Mesendoderm (in vitro differentiated cells): ENCODE results near the gene POLR1D.

Experiments used
- DNase-seq: peaks from one replicate; pipeline ENCODE4 v3.0.0; 2013
- H2AK5ac ChIP-seq: 2 replicates; pipeline ENCODE4 v1.6.1; 2013; ENCODE audit warnings: low read length, inconsistent platforms
- H2BK120ac ChIP-seq: 2 replicates; pipeline ENCODE4 v1.6.1; 2013; ENCODE audit warnings: low read depth, mild to moderate bottlenecking, low read length, moderate library complexity, mixed read lengths
- H2BK15ac ChIP-seq: replicated peaks from 2 replicates; pipeline ENCODE4 v1.6.1; 2013; ENCODE audit warnings: low read depth, mild to moderate bottlenecking, moderate library complexity
- H2BK5ac ChIP-seq: 2 replicates; pipeline ENCODE4 v1.6.1; 2013; ENCODE audit warnings: low read length, inconsistent platforms
- H3K18ac ChIP-seq: 2 replicates; pipeline ENCODE4 v1.6.1; 2013; ENCODE audit warnings: mild to moderate bottlenecking, low read length, mixed read lengths
- H3K23ac ChIP-seq: one replicate; pipeline ENCODE4 v1.6.1; 2013; ENCODE audit warnings: low read length
- H3K27ac ChIP-seq: 2 replicates; pipeline ENCODE4 v1.5.1; 2013; ENCODE audit warnings: low read depth, mild to moderate bottlenecking, inconsistent platforms, low read length, moderate library complexity
- H3K27me3 ChIP-seq: 2 replicates; pipeline ENCODE4 v1.6.1; 2013; ENCODE audit warnings: low read length, control low read depth, mild to moderate bottlenecking, inconsistent platforms; ENCODE audit not compliant: insufficient read depth, poor library complexity
- H3K36me3 ChIP-seq: 2 replicates; pipeline ENCODE4 v1.6.1; 2013; ENCODE audit warnings: low read length, inconsistent platforms; ENCODE audit not compliant: control insufficient read depth, insufficient read depth
- H3K4ac ChIP-seq: one replicate; pipeline ENCODE4 v1.6.1; 2013; ENCODE audit warnings: low read depth, mild to moderate bottlenecking, low read length, moderate library complexity
- H3K4me1 ChIP-seq: 2 replicates; pipeline ENCODE4 v1.6.1; 2013; ENCODE audit warnings: low read depth, low read length, inconsistent platforms; ENCODE audit not compliant: control insufficient read depth
- H3K4me2 ChIP-seq: 2 replicates; pipeline ENCODE4 v1.6.1; 2013; ENCODE audit warnings: low read length
- H3K4me3 ChIP-seq: 2 replicates; pipeline ENCODE4 v1.5.1; 2013; ENCODE audit warnings: mild to moderate bottlenecking, low read length
- H3K56ac ChIP-seq: one replicate; pipeline ENCODE4 v1.6.1; 2013; ENCODE audit warnings: low read length
- H3K79me1 ChIP-seq: 2 replicates; pipeline ENCODE4 v1.6.1; 2013; ENCODE audit warnings: low read length, inconsistent platforms
- H3K79me2 ChIP-seq: 2 replicates; pipeline ENCODE4 v1.6.1; 2013; ENCODE audit warnings: mild to moderate bottlenecking, low read length; ENCODE audit not compliant: control insufficient read depth, insufficient read depth
- H3K9ac ChIP-seq: 2 replicates; pipeline ENCODE4 v1.6.1; 2013; ENCODE audit warnings: low read length, inconsistent platforms
- H4K5ac ChIP-seq: one replicate; pipeline ENCODE4 v1.6.1; 2013; ENCODE audit warnings: low read length
- H4K8ac ChIP-seq: one replicate; pipeline ENCODE4 v1.6.1; 2013; ENCODE audit warnings: low read depth, mild to moderate bottlenecking, control low read depth, low read length, moderate library complexity
- WGBS: extraction: QIAGEN DNeasy Blood & Tissue Kit; methylation state at CpG from one replicate; pipeline ENCODE4 v1.1.7; 2013; ENCODE audit warnings: low lambda C conversion rate, missing lambda C conversion rate; ENCODE audit not compliant: insufficient coverage; ENCODE audit errors: extremely low coverage; 5-methylcytosine and 5-hydroxymethylcytosine counted together

The POLR1D gene

DNA sequence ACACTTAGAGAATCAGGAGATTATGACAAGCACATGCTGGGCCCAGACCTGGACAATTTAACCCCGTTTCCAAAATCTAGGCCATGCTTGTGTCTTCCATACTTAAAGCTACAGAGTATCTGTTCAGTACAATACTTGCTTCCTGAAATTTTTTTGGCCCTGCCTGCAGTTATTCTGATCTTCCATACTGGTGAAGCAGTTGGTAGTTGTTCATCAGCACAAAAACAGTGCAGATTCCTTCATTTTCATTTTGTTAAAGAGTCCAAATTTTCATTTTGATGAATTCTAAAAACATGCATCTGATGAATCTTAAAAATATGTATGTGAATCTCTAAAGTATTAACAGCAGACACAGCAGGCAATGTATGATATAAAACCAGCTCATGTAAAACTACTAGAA lies 49.2 kb downstream of the POLR1D start:
- no peaks in the 10 kb centered on the region for H3K79me2 ChIP-seq
- no peak overlapping the region for H3K4ac ChIP-seq
- no peak overlapping the region for H3K4me2 ChIP-seq
- H2BK120ac ChIP-seq, result no peak overlapping the region
- no peak overlapping the region for H3K56ac ChIP-seq
- H3K27me3 ChIP-seq, result no peaks in the 10 kb centered on the region
- no peak overlapping the region for H3K18ac ChIP-seq
- no peaks in the 10 kb centered on the region for H3K4me1 ChIP-seq
- H2BK5ac ChIP-seq, result no peak overlapping the region
- H2BK15ac ChIP-seq, result no peak overlapping the region
- no peak overlapping the region for H4K8ac ChIP-seq
- no peak overlapping the region for H3K27ac ChIP-seq
- no peaks in the 10 kb centered on the region for H3K79me1 ChIP-seq
- no peak overlapping the region for H3K4me3 ChIP-seq
- no peak overlapping the region for H4K5ac ChIP-seq
- H3K9ac ChIP-seq, result no peak overlapping the region
- H2AK5ac ChIP-seq, result no peak overlapping the region
- H3K23ac ChIP-seq, result no peak overlapping the region
- no peak for DNase-seq
- H3K36me3 ChIP-seq, result no peaks in the 10 kb centered on the region
- WGBS, result no CpG with 5 or more reads among the region's 1 CpG

DNA sequence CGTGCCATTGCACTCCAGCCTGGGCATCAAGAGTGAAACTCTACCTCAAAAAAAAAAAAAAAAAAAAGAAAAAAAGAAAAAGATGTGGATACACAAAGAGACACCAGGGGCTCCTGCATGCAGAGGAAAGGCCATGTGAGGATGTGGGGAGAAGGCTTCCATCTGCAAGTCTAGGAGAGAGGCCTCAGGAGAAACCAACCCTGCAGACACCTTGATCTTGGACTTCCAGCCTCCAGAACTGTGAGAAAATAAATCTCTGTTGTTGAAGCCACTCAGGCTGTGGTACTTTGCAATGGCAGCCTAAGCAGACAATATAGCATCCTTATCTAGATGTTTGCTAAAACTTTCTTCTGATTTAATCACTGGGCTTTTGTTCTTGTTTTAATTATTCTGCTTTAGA lies 50.3 kb downstream of the POLR1D start:
- H4K5ac ChIP-seq, result no peak overlapping the region
- no peak overlapping the region for H3K4me3 ChIP-seq
- no peak overlapping the region for H2BK120ac ChIP-seq
- no peak overlapping the region for H2BK5ac ChIP-seq
- no peak overlapping the region for H2BK15ac ChIP-seq
- WGBS, result no CpG with 5 or more reads among the region's 1 CpG
- no peak overlapping the region for H3K9ac ChIP-seq
- H3K36me3 ChIP-seq, result no peaks in the 10 kb centered on the region
- H3K4me1 ChIP-seq, result no peaks in the 10 kb centered on the region
- no peak overlapping the region for H2AK5ac ChIP-seq
- no peak overlapping the region for H3K4ac ChIP-seq
- H3K79me1 ChIP-seq, result no peaks in the 10 kb centered on the region
- no peak overlapping the region for H3K56ac ChIP-seq
- H3K4me2 ChIP-seq, result no peak overlapping the region
- no peaks in the 10 kb centered on the region for H3K79me2 ChIP-seq
- DNase-seq, result no peak
- no peak overlapping the region for H3K27ac ChIP-seq
- H3K18ac ChIP-seq, result no peak overlapping the region
- H3K23ac ChIP-seq, result no peak overlapping the region
- no peak overlapping the region for H4K8ac ChIP-seq
- H3K27me3 ChIP-seq, result no peaks in the 10 kb centered on the region
